Colonic mucosa (tissue), 4 donors: Measurements from ENCODE around the gene ZNF500. TPM values are rescaled to one million over a fixed set of nuclear protein-coding genes. Genes with fewer than 3 reads are reported as not detected.

Source experiments
- DNase-seq: peaks from one replicate; pipeline ENCODE4 v3.0.0-alpha.2; 2020
- H3K27ac ChIP-seq: fragments of 200-600 bp; one replicate; pipeline ENCODE4 v1.8.0; 2021
- H3K27me3 ChIP-seq: fragments of 200-600 bp; one replicate; pipeline ENCODE4 v1.8.0; 2021
- H3K36me3 ChIP-seq: fragments of 200-600 bp; one replicate; pipeline ENCODE4 v1.8.0; 2021
- H3K4me1 ChIP-seq: fragments of 200-600 bp; one replicate; pipeline ENCODE4 v1.8.0; 2021; ENCODE audit warnings: mild to moderate bottlenecking
- H3K4me3 ChIP-seq: fragments of 200-600 bp; one replicate; pipeline ENCODE4 v1.8.0; 2021
- H3K9ac ChIP-seq, 2 donors: one replicate each; pipeline ENCODE4 v1.7.0; 2013; ENCODE audit warnings: control low read depth in 2 of 2, low read depth in 2 of 2, low read length in 2 of 2
- H3K9me3 ChIP-seq: fragments of 200-600 bp; one replicate; pipeline ENCODE4 v1.8.0; 2021
- intact Hi-C: fragments of 100-400 bp; cut with DNase I; formaldehyde crosslinking; loops from one replicate; pipeline ENCODE4 v1.14.1; 2022
- total RNA-seq, 2 donors: library from RNA; stranded (reverse); fragmentation: NEBNext Ultra II Directional in 1 of 2; extraction: Animal tissue kit (Norgen Biotek cat#: 25700) in 1 of 2; gene quantifications; one replicate each; pipeline ENCODE4 v1.2.1, GENCODE V29; 2021
- TF ChIP-seq, protein P1 (sequence below): fragments of 200-600 bp; IDR thresholded peaks from one replicate; pipeline ENCODE4 v1.8.0; 2022; ENCODE audit warnings: antibody characterized with exemption, mild to moderate bottlenecking
- donor health status: healthy.
- donor health status: DM: no; HTN: no; CAD: no.
- donor health status: DM: no; HTN: no; CAD: no.

The ZNF500 gene
- total RNA-seq, 2 donors from 2014 or later, result 12.3 to 16.1 TPM

DNA sequence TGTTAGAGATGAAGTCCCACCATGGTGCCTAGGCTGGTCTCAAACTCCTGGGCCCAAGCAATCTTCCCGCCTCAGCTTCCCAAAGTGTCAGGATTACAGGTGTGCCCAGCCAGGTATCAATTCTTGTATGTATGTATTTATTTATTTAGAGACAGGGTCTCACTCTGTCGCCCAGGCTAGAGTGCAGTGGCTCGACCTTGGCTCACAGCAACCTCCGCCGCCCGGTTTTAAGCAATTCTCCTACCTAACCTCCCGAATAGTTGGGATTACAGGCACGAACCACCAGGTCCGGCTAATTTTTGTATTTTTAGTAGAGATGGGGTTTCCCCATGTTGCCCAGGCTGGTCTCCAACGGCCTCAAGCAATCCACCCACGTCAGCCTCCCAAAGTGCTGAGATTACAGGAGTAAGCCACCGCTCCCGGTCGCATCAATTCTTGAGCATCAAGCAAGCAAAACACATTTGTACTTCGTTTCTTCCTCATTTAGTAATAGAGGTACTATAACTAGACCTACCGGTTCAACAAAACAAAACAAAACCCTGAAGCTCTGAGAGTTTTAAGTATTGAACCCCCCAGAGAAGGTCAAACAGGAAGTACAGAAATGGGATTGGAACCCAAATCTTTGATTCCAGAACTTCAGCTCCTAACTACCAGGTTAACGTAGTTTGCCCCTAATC lies 1.0 kb upstream of the ZNF500 start:
- DNase-seq, result peak; percentile 38
- H3K9ac ChIP-seq, result peak overlapping the region; percentile 53
- TF ChIP-seq, protein P1, sequence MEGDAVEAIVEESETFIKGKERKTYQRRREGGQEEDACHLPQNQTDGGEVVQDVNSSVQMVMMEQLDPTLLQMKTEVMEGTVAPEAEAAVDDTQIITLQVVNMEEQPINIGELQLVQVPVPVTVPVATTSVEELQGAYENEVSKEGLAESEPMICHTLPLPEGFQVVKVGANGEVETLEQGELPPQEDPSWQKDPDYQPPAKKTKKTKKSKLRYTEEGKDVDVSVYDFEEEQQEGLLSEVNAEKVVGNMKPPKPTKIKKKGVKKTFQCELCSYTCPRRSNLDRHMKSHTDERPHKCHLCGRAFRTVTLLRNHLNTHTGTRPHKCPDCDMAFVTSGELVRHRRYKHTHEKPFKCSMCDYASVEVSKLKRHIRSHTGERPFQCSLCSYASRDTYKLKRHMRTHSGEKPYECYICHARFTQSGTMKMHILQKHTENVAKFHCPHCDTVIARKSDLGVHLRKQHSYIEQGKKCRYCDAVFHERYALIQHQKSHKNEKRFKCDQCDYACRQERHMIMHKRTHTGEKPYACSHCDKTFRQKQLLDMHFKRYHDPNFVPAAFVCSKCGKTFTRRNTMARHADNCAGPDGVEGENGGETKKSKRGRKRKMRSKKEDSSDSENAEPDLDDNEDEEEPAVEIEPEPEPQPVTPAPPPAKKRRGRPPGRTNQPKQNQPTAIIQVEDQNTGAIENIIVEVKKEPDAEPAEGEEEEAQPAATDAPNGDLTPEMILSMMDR, result no peak
- peaks cover 15% of the 10 kb centered on the region for H3K4me1 ChIP-seq
- intact Hi-C loops, result loop anchor here (2.0 kb wide), 1 partner anchor 33 kb away; no protein-coding TSS in a partner anchor
- H3K4me3 ChIP-seq, result peak overlapping the region; percentile 97
- H3K27ac ChIP-seq, result peak overlapping the region; percentile 90
- H3K27me3 ChIP-seq, result no peaks in the 10 kb centered on the region
- no peaks in the 10 kb centered on the region for H3K9me3 ChIP-seq
- no peaks in the 10 kb centered on the region for H3K36me3 ChIP-seq

DNA sequence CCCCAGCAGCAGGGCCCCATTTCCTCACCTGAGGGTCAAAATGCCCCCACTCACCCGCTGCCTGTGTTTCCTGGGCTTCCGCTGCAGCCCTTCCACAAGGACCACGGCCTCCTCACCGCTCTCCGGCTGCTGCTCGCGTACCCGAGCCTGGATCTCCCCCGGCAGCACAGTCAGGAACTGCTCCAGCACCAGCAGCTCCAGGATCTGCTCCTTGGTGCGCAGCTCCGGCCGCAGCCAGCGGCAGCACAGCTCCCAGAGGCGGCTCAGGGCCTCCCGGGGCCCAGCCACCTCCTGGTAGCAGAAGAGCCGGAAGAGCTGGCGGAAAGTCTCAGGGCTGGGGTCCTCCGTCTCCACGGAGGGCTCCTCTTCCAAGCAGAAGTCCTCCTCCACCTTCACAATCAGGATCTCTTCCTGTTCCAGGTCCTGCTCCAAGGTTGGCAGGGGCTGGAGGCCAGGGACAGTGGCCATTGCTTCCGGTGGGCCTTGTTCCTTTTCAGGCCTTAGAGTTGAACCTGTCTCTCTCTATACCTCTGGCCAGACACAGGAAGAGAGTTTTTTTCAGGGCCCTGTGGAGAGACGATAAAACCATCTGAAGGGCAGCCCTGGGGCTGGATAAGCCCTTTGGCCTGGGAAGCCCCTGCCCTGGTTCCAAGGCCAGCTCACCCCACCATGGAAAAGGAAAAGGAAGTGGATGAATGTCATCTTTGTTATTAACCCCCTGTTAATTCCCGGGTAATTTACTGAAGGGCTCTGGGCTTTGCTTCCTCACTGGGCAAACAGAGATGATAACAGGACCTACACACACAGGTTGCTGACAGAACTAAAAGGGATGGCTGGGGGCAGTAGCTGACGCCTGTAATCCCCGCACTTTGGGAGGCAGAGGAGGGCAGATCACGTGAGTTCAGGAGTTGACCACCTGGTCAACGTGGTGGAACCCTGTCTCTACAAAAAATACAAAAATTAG lies 1.2 kb downstream of the ZNF500 start:
- DNase-seq, result no peak
- Histone ChIP-seq H3K36me3 (no peaks in the 10 kb centered on the region), H3K27me3 (no peaks in the 10 kb centered on the region), H3K9ac (peak overlapping the region; percentile 87 to 96), H3K9me3 (no peaks in the 10 kb centered on the region), H3K27ac (peak overlapping the region; percentile 90), H3K4me1 (peaks cover 15% of the 10 kb centered on the region), H3K4me3 (peak overlapping the region; percentile 97)
- intact Hi-C loops, result no loop called here
- TF ChIP-seq, protein P1, result no peak

DNA sequence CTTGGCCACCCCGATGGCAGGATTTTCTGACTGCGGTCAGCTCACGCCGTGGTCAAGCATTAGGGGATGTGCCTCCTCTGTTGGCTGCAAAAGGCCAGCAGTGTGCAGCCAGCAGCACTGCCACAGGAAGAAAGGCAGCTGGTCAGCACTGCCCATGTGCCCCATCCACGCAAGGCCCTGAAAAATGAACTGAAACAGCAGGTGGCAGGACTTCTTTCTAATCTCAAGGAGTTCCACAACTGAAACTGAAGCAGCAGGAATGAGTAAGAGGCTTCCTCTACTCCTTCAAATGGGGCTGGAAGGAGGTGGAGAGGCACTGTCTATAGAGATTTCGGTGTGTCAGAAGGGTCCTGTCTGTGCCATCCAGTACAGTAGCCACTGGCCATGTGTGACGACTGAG lies 3.2 kb downstream of the ZNF500 start:
- Histone ChIP-seq H3K4me3 (no peak overlapping the region), H3K27me3 (no peaks in the 10 kb centered on the region), H3K27ac (no peak overlapping the region), H3K36me3 (peaks cover 7% of the 10 kb centered on the region), H3K4me1 (peaks cover 15% of the 10 kb centered on the region), H3K9me3 (no peaks in the 10 kb centered on the region), H3K9ac (no peak overlapping the region)
- intact Hi-C loops, result no loop called here
- no peak for DNase-seq
- TF ChIP-seq, protein P1, result no peak

DNA sequence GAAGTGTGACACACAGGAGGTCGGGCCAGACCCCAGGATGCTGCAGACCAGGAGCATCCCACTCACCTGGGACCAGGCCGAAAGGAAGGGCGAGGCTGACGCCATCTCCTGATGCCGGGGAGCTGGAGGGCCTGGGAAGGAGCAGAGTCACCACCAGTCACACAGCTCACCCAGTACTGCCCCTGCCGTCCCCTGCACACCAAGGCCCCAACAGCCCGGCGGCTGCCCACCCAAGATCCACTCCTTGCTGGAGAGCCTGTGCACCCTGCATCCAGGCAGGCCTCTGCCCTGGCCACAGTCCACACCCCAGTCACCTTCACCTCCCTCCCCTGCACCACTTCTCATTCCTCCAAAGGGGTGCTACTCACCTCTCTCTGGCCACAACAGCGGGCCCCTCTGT lies 4.8 kb downstream of the ZNF500 start:
- H3K36me3 ChIP-seq, result peaks cover 7% of the 10 kb centered on the region
- no peak for DNase-seq
- H3K4me1 ChIP-seq, result peaks cover 11% of the 10 kb centered on the region
- intact Hi-C loops, result no loop called here
- H3K9ac ChIP-seq, result no peak overlapping the region
- H3K9me3 ChIP-seq, result no peaks in the 10 kb centered on the region
- H3K27me3 ChIP-seq, result no peaks in the 10 kb centered on the region
- no peak overlapping the region for H3K4me3 ChIP-seq
- TF ChIP-seq, protein P1, result no peak
- no peak overlapping the region for H3K27ac ChIP-seq

DNA sequence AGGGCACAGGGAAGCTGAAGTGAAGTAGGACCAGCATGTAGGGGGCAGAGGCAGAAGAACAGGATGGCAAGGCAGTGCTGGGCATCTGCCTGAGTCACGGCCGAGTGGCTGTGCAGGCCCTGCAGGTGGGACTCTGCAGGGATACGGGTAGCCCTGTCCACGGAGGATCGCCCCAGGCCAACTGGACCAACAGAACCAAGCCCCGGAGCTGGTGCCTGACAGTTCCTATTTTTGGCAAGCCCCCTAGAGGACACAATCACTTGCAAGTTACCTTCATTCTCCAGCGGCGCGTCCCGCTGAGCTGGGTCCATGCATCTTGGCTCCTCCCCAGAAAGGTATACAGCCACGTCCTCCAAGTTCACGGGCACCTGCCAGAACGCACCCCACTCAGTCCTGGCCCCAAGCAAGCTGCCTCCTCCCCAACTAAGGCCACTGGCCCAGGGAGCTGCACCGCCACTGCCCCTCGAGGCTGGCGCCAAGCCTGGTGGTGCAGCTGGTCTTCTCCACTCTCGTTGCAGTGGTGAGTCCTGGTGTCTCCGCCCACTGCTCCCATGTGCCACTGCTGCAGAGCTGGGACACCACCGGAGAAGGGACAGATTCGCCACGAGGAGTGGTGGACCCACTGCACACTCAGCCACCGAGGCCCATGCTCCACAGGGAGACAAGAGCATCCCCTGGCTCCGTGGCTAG lies 6.6 kb downstream of the ZNF500 start:
- Histone ChIP-seq H3K4me1 (peaks cover 1% of the 10 kb centered on the region), H3K9me3 (no peaks in the 10 kb centered on the region), H3K9ac (no peak overlapping the region), H3K4me3 (no peak overlapping the region), H3K27ac (no peak overlapping the region), H3K36me3 (peaks cover 7% of the 10 kb centered on the region), H3K27me3 (no peaks in the 10 kb centered on the region)
- TF ChIP-seq, protein P1, result no peak
- no peak for DNase-seq
- intact Hi-C loops, result no loop called here
